ENCODE results near the gene XYLT1. TPM values are rescaled to one million over a fixed set of nuclear protein-coding genes. Genes with fewer than 3 reads are reported as not detected.

The XYLT1 gene
- total and polyA plus RNA-seq, 2 of the 13 experiments (the other 11 are each of a cell fraction or from before 2014, with no cell fraction given): not detected

DNA sequence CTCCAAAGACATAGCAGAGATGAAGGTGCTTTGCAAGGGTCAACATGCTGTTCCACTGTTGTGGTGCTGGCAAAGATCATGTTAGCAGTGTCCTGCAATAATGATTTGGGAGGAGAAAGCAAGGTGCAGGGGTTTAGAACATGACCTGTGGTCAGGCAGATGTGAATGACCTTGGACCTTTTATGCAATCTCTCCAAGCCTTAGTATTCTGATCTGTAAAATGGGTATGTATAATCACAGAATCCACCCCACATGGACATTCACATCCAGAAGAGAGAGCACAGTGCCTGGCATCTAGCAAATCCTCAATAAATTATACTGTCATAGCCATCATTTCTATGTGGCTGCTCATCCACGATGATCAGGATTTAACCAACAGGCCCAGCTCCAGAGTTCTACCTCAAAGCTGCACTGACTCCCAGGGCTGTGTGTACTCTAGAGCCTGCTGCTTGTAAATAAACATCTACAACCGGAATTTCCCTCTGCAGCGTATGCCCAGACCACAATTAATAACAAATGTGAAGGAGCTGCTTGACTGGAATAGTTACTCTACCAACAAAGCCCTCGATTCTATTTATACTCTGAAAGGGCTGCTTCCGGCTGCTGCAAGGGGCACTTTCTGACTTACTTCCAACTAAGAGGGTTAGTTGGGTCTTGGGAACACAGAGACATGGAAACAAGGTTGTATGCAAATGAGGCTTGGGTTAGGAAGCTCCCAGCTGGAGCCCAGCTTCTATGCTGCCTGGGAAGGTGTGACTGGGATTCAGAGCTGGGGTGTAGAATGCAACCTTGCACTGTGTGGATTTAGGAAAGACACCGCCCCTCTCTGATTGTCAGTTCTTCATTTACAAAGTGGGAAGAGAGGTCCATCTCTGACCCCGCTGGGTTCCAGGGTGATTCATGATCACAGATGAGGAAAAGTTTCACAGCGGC, 265.2 kb downstream of the XYLT1 start:
- 21% methylated on average over 8 of the region's 8 CpGs for WGBS (ENCODE audit: low lambda C conversion rate)
- Histone ChIP-seq H2AFZ (ENCODE audit: low read length) (no peak overlapping the region), H3K27me3 (ENCODE audit: control insufficient read depth in 1 of 2, insufficient read depth in 2 of 2, low read length in 2 of 2) (peaks cover 0 to 9% of the 10 kb centered on the region in 2 experiments; a peak in 2 of 5 replicates), H4K20me1 (ENCODE audit: insufficient read depth, low read length) (no peaks in the 10 kb centered on the region; the same call in 1 of the 2 replicates), H3K9ac (ENCODE audit: insufficient read depth, low read depth, low read length) (no peak overlapping the region), H3K9me3 (ENCODE audit: low read length) (no peaks in the 10 kb centered on the region), H3K27ac (ENCODE audit: extremely low read length, insufficient read depth, low read length) (no peak overlapping the region), H3K4me2 (ENCODE audit: low read depth, low read length) (no peak overlapping the region), H3K4me3 (replicated peaks in 1 of 3; ENCODE audit: insufficient read depth in 1 of 3, low read depth in 2 of 3, low read length in 3 of 3) (no peak overlapping the region), H3K36me3 (replicated peaks in 1 of 2; ENCODE audit: control insufficient read depth in 1 of 2, insufficient read depth in 2 of 2, low read length in 2 of 2) (no peaks in the 10 kb centered on the region), H3K4me1 (ENCODE audit: insufficient read depth, low read length) (no peaks in the 10 kb centered on the region), H3K79me2 (ENCODE audit: insufficient read depth, low read length) (no peaks in the 10 kb centered on the region)
- POLR2A ChIA-PET: interaction anchor here (0.8 kb wide), 1 partner anchor 13 kb away, joined by 3 read pairs; no protein-coding TSS in a partner anchor
- DNase-seq (ENCODE audit: low spot score) (no peak), FAIRE-seq (no peak), ATAC-seq (no peak)
- BruUV-seq (replicated peaks): no TSS peak
- in situ Hi-C loops (cut with HindIII; ENCODE audit: extremely low pct_ligation_motif_present, low pct_unique_long_range_greater_than_20kb) (no loop called here), intact Hi-C loops (cut with micrococcal nuclease; ENCODE audit: unreplicated experiment) (no loop called here)
- CTCF ChIA-PET (ENCODE audit: low intra/inter-chr PET ratio, low total read pairs): no interaction called here
- TF ChIP-seq EED (CRISPR knock-in tag; IDR thresholded peaks at IDR 0.05) (no peak), ZNF629 (CRISPR knock-in tag; conservative IDR thresholded peaks at IDR 0.05) (peak; percentile 73), ZNF362 (CRISPR knock-in tag; IDR thresholded peaks at IDR 0.05; ENCODE audit: borderline replicate concordance) (no peak), ZNF746 (CRISPR knock-in tag; IDR thresholded peaks at IDR 0.05) (no peak), ZIK1 (CRISPR knock-in tag; IDR thresholded peaks at IDR 0.05; ENCODE audit: borderline replicate concordance, low read depth) (no peak), ARNTL (CRISPR knock-in tag; IDR thresholded peaks at IDR 0.05) (no peak)
- TF ChIP-seq, protein P1, sequence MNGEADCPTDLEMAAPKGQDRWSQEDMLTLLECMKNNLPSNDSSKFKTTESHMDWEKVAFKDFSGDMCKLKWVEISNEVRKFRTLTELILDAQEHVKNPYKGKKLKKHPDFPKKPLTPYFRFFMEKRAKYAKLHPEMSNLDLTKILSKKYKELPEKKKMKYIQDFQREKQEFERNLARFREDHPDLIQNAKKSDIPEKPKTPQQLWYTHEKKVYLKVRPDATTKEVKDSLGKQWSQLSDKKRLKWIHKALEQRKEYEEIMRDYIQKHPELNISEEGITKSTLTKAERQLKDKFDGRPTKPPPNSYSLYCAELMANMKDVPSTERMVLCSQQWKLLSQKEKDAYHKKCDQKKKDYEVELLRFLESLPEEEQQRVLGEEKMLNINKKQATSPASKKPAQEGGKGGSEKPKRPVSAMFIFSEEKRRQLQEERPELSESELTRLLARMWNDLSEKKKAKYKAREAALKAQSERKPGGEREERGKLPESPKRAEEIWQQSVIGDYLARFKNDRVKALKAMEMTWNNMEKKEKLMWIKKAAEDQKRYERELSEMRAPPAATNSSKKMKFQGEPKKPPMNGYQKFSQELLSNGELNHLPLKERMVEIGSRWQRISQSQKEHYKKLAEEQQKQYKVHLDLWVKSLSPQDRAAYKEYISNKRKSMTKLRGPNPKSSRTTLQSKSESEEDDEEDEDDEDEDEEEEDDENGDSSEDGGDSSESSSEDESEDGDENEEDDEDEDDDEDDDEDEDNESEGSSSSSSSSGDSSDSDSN (CRISPR knock-in tag; IDR thresholded peaks at IDR 0.05): no peak

Data from HepG2 (cell line).